HCEC 1CT (cell line): ENCODE results near the gene GPR137.
"Not testable (repeated sequence)": the region's sequence is repeated elsewhere in the genome, so short reads cannot be mapped to it uniquely, and the experiment has no call there.

Experiments used
- DNase-seq: peaks from one replicate; pipeline ENCODE4 v3.0.0-alpha.2; 2017

The GPR137 gene

GRCh38 chr11:64322925-64323260 lies 37.2 kb downstream of the GPR137 start:
- no peak for DNase-seq

GRCh38 chr11:64323373-64323772 lies 37.7 kb downstream of the GPR137 start:
- no peak for DNase-seq

GRCh38 chr11:64323984-64324383 lies 38.3 kb downstream of the GPR137 start:
- not testable (repeated sequence) for DNase-seq

GRCh38 chr11:64324692-64325469 lies 39.2 kb downstream of the GPR137 start:
- DNase-seq: no peak

GRCh38 chr11:64327375-64327774 lies 41.7 kb downstream of the GPR137 start:
- DNase-seq: no peak

- DNase-seq: no peak
Observed at GRCh38 chr11:64327993-64328392, 42.3 kb downstream of the GPR137 start.

GRCh38 chr11:64330888-64331287 lies 45.2 kb downstream of the GPR137 start:
- no peak for DNase-seq

GRCh38 chr11:64331569-64332371 lies 46.1 kb downstream of the GPR137 start:
- DNase-seq: peak; percentile 89

- no peak for DNase-seq
Observed at GRCh38 chr11:64333556-64333955, 47.9 kb downstream of the GPR137 start.

- DNase-seq: peak; percentile 97
Observed at GRCh38 chr11:64334764-64335735, 49.4 kb downstream of the GPR137 start.

- DNase-seq: no peak
Observed at GRCh38 chr11:64337538-64338249, 52.0 kb downstream of the GPR137 start.

- DNase-seq: no peak
Observed at GRCh38 chr11:64338716-64339115, 53.1 kb downstream of the GPR137 start.
